ENCODE data around the gene NPIPA1.

- TF ChIP-seq, protein P1, sequence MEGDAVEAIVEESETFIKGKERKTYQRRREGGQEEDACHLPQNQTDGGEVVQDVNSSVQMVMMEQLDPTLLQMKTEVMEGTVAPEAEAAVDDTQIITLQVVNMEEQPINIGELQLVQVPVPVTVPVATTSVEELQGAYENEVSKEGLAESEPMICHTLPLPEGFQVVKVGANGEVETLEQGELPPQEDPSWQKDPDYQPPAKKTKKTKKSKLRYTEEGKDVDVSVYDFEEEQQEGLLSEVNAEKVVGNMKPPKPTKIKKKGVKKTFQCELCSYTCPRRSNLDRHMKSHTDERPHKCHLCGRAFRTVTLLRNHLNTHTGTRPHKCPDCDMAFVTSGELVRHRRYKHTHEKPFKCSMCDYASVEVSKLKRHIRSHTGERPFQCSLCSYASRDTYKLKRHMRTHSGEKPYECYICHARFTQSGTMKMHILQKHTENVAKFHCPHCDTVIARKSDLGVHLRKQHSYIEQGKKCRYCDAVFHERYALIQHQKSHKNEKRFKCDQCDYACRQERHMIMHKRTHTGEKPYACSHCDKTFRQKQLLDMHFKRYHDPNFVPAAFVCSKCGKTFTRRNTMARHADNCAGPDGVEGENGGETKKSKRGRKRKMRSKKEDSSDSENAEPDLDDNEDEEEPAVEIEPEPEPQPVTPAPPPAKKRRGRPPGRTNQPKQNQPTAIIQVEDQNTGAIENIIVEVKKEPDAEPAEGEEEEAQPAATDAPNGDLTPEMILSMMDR (conservative IDR thresholded peaks at IDR 0.05; ENCODE audit: low read length) = no peak
- TF ChIP-seq EZH2phosphoT487 (IDR thresholded peaks at IDR 0.05; ENCODE audit: borderline replicate concordance, low read depth, low read length) = no peak
These were observed 21.0 kb downstream of the NPIPA1 start for GRCh38 chr16:14958323-14958600.
